GM18870 (cell line): ENCODE measurements around the gene NPAT.
A peak's percentile ranks its signal among the peaks of the same experiment; 100 is the strongest.
"Not testable (repeated sequence)": the region's sequence is repeated elsewhere in the genome, so short reads cannot be mapped to it uniquely, and the experiment has no call there.

Experiments used
- ATAC-seq: cut with Tn5 transposase; IDR thresholded peaks from one replicate; pipeline ENCODE4 v1.9.1; 2021; ENCODE audit warnings: moderate library complexity; ENCODE audit not compliant: unreplicated experiment

NPAT gene

DNA sequence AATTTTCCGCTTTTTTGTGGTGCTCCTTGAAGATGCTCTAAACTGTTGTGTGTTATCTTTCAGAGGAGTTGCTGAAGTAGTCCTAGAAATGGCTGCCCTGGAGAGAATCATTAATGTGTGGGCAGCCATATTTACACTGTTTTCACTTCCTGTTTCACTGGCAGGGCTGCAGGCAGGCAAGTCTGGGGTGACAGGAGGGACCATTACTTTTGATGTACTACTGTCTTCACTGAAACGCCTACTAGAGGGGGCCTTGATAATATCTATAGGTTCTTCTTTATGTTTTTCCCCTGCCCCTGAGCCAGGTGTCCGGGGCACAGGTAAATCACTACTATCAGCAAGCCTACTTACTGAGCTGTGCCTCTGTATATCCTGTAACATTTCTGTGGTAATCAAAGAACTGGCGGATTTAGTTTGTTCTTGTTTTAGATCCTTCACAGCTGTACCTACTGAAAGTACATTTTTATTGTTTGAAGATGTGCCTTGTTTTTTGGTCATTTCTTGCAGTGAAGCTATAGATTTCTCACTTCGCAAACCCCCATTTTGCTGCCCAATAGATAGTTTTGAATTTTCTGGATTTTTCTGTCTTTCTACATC, 61.4 kb downstream of the NPAT start:
- peak; percentile 97 for ATAC-seq

GRCh38 chr11:108154591-108154990, 67.8 kb downstream of the NPAT start:
- ATAC-seq: no peak

GRCh38 chr11:108148556-108148955, 73.9 kb downstream of the NPAT start:
- no peak for ATAC-seq

DNA sequence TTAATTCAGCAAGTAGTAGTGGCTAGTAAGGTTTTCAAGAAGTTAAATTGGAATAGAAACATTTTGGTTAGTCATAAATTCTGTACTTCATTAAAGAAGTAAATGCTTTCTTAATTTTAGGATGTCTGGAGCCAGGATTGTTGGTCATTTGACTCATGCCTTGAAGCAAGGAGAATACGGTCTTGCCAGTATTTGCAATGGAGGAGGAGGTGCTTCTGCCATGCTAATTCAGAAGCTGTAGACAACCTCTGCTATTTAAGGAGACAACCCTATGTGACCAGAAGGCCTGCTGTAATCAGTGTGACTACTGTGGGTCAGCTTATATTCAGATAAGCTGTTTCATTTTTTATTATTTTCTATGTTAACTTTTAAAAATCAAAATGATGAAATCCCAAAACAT, 75.3 kb downstream of the NPAT start:
- no peak for ATAC-seq

GRCh38 chr11:108144615-108145014, 77.8 kb downstream of the NPAT start:
- ATAC-seq: no peak

- no peak for ATAC-seq
These were observed 80.1 kb downstream of the NPAT start for GRCh38 chr11:108142304-108142703.

DNA sequence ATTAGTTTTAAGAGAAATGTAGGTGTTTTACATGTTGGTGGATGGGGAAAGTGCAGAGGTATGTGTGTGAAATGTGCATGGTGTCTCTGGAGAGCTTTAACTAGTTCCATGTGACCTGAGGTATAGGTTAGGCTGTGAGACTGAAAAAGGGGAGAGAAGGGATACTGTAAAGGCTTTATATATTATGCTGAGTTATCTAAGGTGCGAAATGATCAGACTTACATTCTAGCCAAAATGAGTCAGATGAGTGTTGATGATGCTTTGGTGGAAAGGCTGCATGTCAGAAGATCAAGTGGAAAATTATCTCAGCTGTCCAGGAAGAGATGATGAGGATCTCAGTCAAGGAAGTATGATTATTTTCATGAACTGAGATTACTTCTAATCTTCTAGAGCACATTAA, 85.2 kb downstream of the NPAT start:
- no peak for ATAC-seq

DNA sequence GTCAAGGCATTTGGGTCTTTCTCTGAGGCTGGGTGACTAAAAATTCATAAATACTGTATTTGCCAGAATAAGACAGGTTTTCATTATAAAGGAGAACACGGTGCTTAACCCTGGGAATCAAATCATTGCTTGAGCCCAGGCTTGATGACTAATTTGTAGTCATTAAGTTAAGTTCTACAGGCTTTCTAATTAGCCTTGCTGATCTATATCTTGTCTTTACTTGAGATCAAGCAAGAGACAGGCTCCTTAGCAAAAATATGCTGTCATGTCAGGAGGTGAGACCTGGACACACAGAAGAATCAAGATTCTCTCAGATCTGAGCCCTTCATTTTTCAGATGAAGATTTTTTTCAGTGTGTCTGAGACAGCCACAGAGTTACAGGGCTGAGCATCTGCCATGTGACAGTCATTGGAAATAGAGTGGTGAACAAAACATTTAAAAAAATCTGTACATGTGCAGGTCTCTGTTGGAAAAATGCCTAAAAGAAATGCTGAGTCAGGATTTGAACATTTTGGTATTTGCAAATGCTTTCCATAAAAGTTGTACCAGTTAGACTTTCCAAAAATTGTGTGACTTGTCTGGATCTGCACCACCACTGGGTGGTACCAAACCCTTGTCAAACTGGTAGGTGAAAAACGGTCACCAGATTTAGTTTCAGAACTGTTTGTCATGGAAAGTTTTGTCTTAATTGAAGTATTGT, 86.4 kb downstream of the NPAT start:
- ATAC-seq: no peak

- ATAC-seq: not testable (repeated sequence)
These were observed 89.4 kb downstream of the NPAT start for GRCh38 chr11:108132993-108133538.

- ATAC-seq: no peak
These were observed 90.4 kb downstream of the NPAT start for GRCh38 chr11:108131993-108132392.

DNA sequence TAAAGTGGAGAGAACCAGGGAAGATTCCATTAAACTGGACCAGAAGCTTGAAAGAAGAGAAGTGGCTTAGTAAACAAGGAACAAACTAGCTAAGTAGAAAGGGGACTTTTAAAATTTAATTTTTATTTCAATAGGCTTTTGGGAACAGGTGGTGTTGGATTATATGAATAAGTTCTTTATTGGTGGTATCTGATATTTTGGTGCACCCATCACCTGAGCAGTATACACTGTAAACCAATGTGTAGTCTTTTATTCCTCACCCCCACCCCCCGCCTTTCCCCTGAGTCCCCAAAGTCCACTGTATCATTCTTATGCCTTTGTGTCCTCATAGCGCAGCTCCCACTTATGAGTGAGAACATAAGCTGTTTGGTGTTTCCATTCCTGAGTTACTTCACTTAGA, 93.7 kb downstream of the NPAT start:
- ATAC-seq: no peak

GRCh38 chr11:108125096-108125495, 97.3 kb downstream of the NPAT start:
- ATAC-seq: no peak

DNA sequence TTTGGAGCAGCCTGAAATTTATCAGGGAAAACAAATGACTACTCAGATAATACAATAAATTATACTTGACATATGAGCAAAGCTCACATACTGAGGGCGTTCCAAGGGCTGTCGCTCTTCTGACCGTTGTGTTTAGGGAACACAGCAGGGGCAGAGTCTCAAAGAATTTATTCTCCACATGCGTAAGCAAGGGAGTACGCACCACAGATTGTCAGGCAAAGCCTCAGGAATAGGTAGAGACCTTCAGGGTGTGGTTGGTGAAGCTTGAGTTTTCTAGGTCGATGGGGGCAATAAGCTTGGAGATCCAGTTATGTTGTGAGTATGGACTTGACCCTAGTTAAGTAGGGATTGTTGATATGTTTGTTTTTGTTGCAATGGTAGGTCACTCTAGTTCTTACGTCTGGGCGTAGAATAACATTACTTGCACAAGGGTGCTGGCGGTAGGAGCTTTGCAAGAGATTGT, 100.2 kb downstream of the NPAT start:
- no peak for ATAC-seq

DNA sequence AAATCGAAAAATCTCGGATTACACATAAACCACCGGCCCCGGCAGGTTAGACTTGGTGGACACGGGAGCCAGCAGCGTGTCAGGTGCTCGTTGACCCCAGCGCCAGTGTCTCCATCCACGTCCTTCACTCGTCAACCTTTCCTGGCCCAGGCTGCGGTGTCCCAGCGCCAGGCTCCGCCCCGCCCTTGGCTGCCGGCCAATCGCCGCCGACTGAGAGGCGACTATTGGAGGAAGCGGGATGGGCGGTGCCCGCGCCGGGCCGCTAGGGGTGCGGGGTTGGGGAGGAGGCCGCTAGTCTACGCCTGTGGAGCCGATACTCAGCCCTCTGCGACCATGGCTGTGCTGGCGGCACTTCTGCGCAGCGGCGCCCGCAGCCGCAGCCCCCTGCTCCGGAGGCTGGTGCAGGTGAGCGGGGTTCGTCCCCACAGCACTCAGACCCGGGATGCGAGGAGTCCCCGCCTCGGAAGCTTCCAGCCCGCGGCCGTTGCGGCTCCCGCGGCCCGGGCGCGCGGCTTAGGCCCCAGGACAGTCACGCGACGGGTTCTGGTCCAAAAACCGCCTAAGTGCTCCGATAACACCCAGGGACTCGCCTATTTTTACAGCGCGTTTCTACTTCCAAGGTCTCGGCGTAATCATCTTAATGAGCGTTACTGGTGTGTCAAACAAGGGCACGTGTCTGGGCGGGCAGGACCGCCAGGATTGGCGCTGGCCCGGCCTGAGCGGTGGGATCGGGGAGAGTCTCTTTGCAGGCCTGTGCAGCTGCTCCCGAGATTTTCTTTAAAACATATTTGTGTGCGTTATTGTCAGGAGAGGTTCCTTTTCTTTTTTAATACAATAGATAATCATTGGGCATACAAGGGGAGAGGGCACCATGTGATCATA, 100.9 kb downstream of the NPAT start, which contains the start of gene ACAT1:
ACAT1 (plus strand) TSS at position 294 of the 882 bp plus-strand sequence; CDS start at position 334, 40 bp downstream.
- peak; percentile 84 for ATAC-seq

DNA sequence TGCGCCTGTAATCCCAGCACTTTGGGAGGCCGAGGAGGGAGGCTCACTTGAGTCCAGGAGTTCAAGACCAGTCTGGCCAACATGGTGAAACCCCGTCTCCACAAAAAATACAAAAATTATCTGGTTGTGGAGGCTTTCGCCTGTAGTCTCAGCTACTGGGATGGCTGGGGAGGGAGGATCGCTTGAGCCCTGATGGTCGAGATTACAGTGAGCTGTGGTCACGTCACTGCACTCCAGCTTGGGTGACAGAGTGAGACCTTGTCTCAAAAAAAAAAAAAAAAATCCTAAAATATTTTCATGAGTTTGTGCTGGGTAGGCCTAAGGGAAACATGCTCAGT, 101.5 kb downstream of the NPAT start:
- not testable (repeated sequence) for ATAC-seq

DNA sequence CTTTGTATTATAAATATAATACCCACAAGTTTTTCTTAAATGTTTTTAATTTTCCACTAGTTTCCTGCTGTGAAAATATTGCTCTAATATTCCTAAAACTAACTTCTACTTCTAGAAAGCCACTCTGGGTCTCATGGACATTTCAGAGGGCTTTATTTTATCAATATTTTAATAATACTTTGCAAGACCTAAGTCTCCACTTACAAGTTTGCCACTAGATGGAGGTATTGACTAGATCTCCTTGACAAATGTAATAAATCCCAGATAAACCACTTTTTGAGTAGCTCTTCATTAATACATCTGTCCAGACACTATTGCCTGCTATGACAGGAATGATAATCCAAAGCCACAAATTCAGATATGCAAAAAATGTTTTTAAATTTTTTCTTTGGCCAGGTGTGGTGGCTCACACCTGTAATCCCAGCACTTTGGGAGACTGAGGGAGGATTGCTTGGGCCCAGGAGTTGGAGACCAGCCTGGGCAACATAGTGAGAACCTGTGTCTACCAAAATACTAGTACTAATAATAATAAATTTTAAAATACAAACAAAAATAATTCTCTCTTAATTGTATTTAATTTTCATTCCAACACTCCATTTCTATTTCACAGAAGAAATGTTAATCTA, 104.6 kb downstream of the NPAT start:
- ATAC-seq: no peak

GRCh38 chr11:108115500-108116140, 106.8 kb downstream of the NPAT start:
- ATAC-seq: no peak

- no peak for ATAC-seq
These were observed 110.4 kb downstream of the NPAT start for GRCh38 chr11:108112057-108112456.

DNA sequence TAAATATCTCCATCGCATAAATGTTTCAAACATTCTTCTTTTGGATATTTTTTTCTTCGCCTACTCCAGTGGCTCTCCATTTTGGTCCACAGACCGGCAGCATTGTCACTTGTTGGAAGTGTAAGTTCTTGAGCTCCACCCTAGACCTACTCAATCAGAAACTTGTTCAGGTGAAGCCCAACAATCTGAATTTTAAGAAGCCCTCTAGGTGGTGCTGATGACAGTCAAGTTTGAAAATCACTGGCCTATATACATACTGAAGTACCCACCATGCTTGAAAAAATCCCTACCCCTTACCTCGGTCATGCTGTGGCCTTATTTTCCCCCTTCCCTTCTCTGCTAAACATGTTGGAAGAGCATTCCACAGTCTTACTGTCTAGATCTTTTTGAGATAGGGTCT, 111.3 kb downstream of the NPAT start:
- ATAC-seq: no peak
